ENCODE data around the gene SART3.

The SART3 gene

GRCh38 chr12:108560752-108561719 is at the start of gene SART3:
Gene SART3, minus strand, starts transcription at chr12:108561173. Its CDS starts 19 bp downstream, at chr12:108561154.
- peak; percentile 96 for DNase-seq

- no peak for DNase-seq
Measured at GRCh38 chr12:108610336-108610815, 49.4 kb upstream of the SART3 start.

- no peak for DNase-seq
Measured at GRCh38 chr12:108609537-108610335, 48.8 kb upstream of the SART3 start.

- no peak for DNase-seq
Measured at GRCh38 chr12:108608616-108609015, 47.6 kb upstream of the SART3 start.

- DNase-seq: no peak
Measured at GRCh38 chr12:108607981-108608600, 47.1 kb upstream of the SART3 start.

- DNase-seq: no peak
Measured at GRCh38 chr12:108606492-108606891, 45.5 kb upstream of the SART3 start.

- DNase-seq: no peak
Measured at GRCh38 chr12:108605690-108606406, 44.9 kb upstream of the SART3 start.

- DNase-seq: no peak
Measured at GRCh38 chr12:108605000-108605689, 44.2 kb upstream of the SART3 start.

GRCh38 chr12:108604208-108604941 is 43.4 kb upstream of the SART3 start:
- DNase-seq: no peak

- DNase-seq: no peak
Measured at GRCh38 chr12:108603743-108604142, 42.8 kb upstream of the SART3 start.

- DNase-seq: no peak
Measured at GRCh38 chr12:108602976-108603704, 42.2 kb upstream of the SART3 start.

GRCh38 chr12:108602209-108602705 is 41.3 kb upstream of the SART3 start:
- DNase-seq: no peak

- peak; percentile 93 for DNase-seq
Measured at GRCh38 chr12:108600702-108601007, 39.7 kb upstream of the SART3 start.

GRCh38 chr12:108599948-108600701 is 39.2 kb upstream of the SART3 start:
- no peak for DNase-seq

GRCh38 chr12:108599541-108599940 is 38.6 kb upstream of the SART3 start:
- no peak for DNase-seq

GRCh38 chr12:108598553-108599250 is 37.7 kb upstream of the SART3 start:
- DNase-seq: no peak

- peak; percentile 58 for DNase-seq
Measured at GRCh38 chr12:108597559-108598471, 36.8 kb upstream of the SART3 start, which contains the start of gene TMEM119. Gene TMEM119, minus strand, starts transcription at chr12:108598084. Its CDS starts 5,701 bp downstream, at chr12:108592383.

All from NCI-H82 (cell line).